Measurements from ENCODE around the gene MOB3A.

Gene MOB3A

DNA sequence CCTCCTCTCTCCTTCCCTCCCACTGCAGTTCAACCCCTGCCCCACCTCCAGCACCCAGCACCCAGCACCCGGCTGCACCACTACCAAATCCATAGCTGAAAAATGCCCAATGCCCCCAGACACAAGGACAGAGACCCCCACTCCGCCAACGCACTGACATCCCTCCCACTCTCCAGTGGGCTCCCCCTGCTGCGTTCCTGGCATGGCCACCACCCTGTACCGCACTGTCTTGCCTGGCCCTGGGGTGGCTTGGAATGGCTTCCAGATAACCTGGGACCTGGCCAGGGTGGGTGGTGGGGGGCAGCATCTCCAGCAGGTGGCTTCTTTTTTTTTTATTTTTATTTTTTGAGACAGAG is 39.3 kb downstream of the MOB3A start:
- DNase-seq, result no peak

DNA sequence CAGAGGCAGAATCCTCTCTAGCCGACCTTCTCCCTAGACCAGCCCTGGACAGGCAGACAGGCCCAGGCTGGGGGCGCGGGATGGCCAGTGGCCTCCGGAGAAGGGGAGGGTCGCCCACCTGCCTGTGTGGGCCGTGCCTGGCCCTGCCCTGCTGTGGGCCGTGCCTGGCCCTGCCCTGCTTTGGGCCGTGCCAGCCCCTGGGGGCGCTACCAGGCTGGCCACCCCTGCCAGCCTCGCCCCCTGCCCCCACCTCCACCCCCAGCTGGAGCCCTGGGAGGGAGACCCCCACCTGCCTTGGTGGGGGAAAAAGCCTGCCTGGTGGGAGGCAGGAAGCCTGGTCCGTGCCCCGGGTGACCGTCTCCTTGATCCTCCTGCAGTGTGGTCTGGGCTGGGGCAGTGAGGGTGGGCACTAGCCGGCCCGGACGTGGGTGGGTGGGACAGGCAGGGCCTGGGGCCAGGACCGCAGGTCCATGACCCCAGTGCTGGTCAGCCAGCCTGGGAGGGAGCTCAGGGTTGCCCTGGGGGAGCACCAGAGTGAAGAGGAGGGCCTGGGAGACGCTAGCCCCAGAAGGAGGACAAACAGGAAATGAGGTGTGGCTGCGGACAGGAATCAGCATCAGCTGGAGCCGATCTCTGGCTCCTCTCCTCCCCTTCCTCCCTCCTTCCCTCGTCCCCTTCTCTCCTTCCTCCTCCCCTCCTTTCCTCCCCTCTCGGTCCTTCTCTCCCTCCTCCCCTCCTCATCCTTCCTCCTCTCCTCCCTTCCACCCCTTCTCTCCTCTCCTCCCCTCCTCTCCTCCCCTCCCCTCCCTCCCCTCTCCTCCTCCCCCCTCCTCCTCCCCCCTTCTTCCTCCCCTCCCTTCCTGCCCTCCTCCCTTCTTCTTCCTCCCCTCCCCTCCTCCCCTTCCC is 39.9 kb downstream of the MOB3A start:
- no peak for DNase-seq

DNA sequence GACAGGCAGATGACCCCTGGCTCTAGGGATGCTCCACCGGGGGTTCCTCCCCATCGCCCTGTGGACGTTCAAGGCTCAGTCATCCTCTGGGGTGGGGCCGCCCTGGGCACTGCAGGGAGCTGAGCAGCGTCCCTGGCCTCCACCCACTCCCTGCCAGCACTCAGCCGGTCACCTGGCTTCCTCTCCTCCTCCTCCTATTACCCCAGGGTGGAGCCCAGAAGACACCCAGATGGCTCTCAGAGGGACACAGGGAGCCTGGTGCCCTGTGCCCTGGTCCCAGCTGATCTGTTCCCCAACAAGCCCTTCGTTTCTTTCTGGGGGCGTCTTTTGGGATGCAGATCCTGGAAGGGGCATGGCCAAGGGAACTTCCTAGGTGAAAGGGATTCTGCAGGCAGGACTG is 41.4 kb downstream of the MOB3A start:
- DNase-seq, result no peak

DNA sequence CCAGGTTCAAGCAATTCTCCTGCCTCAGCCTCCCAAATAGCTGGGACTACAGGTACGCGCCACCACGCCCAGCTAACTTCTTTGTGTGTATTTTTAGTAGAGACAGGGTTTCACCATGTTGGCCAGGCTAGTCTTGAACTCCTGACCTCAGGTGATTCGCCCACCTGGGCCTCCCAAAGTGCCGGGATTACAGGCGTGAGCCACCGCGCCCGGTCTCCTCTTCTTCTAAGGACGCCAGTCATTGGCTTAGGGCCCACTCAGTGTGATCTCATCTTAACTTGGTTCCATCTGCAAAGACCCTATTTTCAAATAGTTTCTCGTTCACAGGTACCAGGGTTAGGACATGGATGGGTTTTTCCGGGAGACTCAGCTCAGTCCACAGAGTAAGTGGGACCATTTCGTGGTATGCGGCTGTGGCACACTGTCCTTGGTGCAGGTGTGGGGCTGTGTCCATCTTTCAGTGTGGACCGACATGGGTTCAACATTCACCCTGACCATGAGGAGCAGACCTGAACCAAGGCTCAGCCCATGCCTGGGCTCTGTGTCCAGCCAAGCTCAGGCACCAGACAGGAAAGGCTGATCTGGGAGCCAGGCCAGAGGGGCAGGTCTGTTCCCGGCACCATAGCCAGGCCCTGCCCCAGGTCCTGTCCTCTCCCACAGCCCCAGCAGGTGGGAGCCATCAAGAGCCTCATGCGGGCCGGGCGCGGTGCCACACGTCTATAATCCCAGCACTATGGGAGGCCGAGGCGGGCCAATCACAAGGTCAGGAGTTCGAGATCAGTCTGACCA is 42.3 kb downstream of the MOB3A start:
- DNase-seq, result no peak

DNA sequence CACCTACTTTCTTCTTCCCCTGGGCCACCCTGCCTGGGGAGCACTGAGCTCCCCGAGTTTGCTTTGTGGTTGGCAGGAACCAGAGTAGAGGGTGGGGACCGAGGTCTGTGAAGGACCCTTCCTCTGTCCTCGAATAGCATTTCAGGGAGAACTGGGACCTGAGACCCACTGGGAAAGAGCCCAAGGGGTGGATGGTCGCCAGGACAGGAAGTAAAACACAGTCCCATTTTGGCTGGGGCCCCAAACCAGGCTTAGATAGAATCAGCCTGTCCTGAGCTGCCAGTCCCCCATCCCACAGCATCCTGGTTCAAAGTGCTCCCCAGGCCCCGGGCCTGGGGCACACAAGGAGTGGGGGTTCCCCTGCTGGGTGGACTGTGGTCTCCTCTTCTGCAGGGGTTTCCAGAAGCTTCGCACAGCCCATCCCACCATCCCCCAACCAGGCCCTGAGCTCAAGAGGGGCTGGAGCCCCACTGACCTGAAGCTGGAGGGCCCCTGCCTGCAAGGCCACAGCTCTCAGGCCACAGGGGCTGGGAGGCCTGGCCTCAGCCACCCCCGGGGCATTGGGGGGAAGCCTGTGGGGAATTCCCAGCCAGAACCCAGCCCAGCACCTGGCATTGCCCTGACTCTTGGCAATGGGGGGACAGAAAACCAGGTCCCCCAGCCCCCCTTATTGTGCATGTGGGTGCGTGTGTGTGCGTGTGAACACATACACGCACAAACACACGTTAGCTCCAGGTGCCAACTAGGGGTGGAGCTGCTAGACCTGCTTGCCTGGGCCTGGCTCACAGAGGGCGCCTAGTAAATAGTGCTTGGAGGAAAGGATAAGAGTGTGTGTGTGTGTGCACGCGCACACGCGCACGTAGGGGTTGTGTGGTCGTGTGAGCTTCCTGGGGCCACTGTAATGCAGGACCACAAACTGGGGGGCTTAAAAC is 44.1 kb downstream of the MOB3A start:
- no peak for DNase-seq

DNA sequence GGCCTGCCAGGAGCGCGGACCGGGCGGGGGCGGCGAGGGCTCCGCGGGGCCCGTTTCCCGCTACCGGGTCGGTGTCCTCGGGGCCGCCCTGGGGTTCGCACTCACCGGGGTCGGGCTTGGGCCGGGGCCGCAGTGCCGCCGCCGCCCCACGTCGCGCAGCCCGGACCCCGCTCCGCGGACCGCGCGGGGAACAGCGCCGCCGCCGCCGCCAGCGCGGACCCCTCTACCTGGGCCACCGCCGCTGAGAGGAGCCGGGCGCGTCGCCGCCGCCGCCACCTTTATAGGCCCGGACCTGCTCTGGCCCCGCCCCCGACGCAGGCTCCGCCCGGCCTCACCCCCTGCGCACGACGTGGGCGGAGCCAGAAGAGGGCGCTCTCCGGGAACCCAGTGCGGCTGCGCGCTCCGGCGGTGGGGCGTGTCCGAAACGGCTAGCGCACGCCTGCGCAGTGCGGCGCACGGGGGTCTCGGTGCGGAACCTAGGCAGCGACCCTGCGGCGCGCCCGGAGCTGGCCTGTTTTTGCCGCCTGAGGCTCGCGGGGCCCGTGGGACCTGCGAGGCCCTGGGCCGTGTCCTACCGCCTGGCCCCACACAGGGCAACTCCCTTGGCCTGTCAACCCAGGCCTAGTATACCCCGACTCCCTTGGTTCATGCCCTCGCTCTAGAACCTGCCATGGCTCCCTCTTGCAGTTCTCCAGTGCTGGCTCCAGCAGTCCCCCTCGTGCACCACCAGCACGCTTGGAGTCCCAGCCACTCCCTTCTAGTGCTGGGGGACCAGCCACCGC is 44.9 kb downstream of the MOB3A start, which contains the start of gene MKNK2:
Gene MKNK2, minus strand, starts transcription at position 254 of the 782 bp plus-strand sequence. CDS start 393 bp downstream, outside the sequence.
- DNase-seq, result peak; percentile 84 to 97

DNA sequence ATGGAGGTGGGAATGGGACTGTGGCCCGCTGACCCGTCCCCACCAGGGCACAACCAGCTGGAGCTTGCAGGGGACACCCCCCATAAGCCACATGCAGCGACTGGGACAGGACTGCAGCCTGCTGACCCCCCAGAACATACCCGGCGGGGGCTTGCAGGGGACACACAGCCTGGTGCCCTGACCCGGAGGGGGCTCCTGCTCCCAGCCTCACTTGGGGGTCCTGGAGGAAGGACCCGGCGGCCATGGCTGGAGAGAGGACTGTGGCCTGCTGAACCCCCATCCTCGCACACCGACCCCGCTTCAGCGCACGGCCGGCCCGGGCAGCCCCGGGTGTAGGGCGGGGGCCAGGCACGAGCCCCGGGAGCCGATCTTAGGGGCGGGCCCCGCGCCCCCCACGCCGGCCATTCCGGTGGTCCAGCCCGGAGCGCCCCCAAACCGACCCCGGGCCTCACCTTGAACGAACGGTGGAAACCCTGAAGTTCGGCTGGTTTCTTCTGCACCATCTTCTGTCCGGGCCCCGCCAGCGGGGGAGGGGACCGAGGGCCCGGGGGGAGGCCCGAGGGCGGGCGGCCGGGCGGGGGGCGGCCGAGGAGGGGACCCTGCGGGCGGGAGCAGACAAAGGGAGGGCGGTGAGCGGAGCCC is 45.7 kb downstream of the MOB3A start:
- no peak for DNase-seq

DNA sequence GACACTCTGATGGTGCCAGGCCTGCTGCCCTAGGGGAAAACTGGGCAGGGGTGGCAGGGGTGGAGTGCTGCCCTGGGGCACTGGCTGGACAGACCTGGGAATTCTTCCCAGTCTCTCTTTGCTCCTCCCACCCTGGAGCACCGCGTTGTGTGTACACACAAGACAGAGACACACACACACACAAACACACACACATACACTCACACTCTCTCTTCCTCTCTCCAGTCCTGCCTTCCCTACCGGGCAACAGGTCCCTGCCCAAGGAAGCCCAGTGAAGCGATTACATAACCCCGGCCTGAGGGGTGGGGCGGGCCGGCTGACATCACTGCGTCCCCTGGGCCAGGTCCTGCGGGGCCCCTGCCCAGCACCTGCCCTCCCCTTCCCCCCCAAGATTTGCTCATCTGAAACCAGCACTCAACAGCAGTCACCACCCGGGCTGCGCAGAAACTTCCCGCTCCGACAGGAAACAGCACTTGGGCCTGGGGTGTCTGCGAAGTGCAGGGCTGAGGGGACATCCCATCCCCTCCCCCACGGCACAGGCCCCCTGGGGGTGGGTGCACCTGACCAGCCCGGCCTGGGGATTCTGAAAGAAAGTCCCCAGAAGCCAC is 46.3 kb downstream of the MOB3A start:
- DNase-seq, result peak; percentile 52 to 66

DNA sequence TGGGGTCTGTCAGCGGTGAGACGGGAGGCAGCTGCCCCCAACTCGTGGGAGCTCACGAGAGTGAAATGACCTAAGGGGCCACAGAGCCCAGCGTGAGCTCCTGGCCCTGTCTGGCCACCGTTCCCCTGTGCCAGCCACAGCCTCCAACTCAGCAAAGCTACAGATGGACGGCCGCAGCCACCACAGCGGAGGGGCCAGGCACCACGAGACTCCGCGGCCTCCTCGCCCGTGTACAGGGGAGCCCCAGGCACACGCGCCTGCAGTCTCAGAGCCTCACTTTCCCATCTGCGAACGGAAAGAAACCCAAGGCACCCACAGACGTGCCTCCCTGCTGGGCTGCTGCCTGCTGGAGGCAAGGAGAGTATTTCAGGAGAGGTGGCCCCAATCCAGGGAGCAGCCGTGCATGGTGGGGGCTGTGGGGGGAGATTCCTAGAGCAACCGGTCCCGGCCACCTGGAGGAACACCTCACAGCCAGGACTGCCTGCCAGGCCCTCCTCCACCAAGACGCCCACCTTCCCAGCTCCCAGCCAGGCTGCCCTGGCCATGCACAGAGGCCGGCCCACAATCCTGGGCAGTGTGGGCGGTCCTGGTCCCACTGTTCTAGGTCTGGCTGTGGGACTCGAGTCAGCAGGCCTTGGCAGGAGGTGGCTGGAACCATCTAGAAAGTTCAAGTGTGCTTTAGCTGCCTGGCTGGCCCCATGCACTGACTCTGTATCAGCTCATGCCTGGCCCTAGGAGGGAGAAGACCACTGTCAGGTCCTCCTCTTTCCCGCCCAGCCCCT is 47.0 kb downstream of the MOB3A start:
- DNase-seq, result no peak

DNA sequence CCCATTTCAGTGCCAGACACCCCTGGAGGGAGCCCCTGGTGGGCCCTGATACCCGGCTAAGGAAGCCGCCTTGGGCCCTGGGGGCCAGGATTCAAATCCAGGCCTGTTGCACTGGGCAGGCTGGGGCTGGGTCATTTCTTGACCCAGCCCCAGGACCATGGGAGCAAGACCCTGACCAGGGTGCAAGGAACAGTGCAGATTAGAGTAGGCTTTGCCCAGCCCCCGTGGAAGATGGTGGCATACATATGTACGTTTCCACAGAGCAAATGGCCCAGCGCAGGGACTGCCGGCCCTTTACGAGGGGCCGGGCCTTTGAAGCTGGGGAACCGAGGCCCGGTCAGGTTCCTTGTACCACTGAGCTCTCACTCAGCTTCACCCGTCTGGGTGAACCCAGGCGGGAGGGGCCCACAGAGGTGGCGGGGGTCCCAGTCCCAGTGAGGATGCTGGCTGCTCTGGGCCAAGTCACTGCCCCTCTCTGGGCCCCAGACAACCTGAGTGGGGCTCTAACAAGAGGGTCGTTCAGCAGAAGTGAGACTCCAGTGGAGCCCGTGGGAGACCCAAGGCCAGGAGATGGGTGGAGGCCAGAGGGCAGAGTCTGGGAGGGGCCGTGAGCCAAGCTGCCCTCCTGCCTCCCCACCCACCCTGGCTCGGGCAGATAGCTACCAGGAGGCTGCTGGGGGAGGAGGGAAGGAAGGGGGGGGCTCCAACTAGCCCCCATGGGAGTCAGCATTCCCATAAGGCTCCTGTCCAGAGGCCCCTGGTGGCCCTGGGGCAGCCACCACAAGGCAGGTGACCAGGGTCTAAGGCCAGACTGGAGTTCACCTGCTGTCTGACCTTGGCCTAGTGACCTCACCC is 47.8 kb downstream of the MOB3A start:
- DNase-seq, result no peak

DNA sequence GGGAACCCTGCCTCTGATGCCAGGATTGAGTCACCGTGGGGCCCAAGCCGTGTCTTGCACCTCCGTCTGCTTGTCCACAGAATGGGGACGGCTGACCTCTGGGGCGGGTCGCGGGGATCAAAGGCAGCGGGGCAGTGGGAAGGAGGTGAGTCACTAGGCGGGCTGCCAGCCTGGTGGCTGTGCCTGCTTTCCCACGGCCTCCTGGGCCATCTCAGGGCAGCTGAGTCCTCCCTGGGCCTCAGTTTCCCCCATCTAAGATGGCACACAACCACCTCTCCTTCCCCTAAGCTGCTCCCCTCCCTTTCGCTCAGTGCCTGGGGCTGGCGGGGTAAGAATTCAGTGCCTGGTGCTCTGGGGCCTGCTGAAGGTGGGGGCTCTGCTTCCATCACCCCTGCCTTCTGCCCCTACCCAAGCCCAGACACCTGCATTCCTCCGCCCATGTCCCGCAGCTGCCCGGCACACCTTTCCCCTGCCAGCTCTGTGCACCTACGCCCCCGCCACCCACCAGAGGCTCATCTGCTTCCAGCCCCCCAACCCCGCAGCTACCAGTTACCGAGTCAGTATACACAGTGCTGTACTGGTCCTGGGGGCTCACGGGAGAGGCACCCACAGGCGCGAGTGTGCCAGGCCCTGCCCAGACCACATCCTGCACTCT is 48.5 kb downstream of the MOB3A start:
- DNase-seq, result no peak

DNA sequence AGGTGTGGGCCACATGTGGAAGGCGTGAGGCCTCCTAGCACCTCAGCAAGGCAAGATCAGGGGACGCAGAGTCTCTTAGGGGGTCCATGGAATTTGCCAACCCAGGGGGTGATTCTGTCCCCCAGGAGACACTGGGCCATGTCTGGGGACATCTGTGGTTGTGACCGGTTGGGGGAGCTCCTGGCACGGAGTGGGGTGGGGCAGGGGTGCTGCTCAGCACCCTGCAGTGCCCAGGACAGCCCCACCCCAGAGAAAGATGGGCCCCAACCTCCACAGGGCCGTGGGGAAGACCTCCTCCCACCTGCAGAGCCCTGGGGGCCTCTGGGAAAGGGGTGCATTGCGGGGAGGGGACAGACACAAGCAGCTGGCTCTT is 49.1 kb downstream of the MOB3A start:
- DNase-seq, result no peak

DNA sequence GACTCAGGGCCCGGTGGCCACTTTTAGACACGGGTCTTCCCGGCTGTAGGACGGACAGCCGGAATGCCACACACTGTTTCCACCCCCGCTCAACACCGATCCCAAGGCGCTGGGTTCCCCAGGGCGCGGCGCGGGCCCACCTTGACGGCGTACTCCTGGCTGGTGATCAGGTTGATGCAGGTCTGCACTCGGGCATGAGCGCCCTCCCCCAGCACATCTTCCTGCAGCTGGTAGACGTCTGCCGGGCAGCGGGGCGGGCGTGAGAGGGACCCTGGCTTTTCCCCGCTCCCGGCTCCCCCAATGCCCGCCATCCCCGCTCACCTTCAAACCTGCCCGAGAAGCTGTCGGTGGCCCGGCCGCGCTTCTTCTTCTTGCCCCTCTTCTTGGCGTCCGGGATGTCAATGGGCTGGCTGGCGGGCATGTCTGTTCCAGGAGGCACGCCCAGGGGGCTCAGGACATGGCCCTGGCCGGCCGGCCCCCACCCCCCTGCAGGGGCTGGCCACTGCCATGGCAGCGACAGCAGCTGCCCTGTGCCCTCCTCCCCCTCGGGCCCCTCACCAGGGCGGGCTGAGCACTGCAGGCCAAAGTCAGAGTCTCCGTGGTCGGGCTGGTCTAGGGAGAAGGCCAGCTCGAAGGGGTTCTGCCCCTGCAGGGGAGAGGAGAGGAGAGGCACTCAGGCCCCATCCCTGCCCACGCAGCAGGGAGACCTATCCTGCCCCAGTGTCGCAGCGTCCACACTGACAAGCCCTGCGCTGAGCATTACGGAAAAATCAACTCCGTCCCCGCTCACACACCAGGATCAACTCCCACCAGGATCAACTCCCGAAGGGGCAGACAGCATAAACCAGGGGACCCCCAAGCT is 49.8 kb downstream of the MOB3A start:
- no peak for DNase-seq

DNA sequence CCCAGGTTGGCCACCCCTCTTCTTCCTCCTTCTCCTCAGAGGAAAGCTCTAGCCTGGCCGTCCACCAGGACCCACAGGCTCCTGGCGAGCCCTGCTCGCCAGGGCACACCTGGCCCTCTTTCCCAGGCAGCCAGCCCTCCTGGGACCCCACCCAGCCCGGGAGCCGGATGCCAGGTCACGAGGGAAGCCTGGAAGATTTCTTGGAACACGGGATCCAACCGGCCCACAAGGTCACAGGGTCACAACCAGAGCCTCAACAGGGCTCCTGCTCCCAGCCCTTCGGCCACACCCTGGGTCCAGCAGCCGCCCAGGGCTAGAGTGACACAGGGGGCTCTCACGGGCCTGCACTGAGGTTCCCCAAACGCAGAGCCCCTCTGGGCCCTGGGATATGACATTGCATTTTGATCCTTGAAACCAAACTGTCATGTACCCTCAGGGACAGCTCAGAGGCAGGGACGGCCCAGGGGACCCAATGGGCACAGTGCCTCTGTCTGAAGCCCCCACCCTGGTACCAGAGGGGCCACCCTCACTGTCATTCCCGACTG is 50.6 kb downstream of the MOB3A start:
- no peak for DNase-seq

DNA sequence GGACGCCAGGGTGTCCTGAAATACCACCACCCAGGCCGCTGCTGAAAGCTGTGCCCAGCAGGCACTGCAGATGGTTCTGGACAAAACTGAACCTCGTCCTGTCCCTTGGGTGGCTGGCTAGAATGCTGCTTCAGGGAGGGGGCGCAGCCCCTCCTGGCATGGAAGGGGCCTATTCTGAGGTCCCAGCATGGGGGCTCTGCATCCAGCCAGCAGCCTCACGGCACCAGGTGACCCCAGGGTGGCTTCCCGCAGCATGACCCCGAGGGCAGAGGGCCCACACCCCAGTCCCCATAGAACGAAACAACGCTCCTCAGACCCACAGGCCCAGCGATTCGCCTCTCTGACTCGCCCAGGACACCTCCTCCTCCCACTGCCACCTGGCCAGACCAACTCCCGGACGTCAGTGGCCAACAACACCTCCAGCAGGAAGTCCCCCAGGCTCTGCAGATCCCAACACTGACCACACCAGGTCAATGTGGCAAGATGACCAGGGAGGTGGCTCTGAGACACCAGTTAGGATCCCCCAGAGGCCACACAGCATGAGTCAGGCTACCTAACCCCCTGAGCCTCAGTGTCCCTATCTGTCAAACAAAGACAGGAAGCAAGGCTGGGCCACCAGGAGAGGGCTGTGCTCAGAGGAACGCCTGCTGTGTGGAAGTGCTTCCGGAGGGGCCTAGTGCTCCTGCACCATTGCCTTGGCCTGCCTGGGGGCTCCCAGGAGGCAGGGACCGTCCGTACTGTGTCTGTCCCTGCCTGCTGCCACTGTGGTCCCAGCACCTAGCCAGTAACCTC is 51.2 kb downstream of the MOB3A start:
- no peak for DNase-seq

DNA sequence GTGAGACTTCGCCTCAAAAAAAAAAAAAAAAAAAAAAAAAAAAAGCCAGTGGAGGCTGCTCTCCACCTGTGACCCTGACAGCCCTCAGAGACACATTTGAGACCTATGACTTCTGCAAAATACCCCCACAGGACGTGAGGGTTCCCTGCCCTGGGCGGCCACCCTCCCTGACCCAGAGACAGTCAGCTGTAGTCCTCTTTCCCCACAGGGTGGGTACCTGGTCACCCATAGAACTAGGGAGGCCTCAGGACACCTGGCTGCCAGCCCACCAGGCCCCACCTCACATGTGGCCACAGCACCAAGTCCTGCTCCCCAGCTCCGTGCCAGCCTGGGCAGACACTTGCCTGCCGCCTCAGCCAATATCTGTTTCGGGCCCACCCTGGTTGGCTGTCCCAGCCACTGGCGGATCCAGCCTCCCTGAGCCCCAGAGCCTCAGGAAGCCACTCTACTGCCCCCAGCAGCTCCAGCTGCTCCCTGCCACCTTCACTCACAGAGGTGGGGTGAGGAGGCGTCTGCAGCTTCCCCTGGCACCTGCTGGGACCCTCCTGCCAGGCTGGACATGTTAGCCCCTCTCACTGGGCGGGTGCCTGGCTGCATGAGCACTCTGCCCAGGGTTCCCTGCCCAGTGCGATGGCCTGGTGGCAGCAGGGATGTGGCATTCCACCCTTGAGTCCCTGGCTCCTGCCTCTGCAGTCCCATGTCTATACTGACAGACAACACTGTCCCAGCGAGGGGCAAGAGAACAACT is 52.0 kb downstream of the MOB3A start:
- DNase-seq, result no peak

All from inflammatory macrophage treated with lipopolysaccharide for 1 hour (primary cell).